HG03139 (cell line): ENCODE measurements around the gene CCL19.
A peak's percentile ranks its signal among the peaks of the same experiment; 100 is the strongest.

Experiments used
- ATAC-seq: cut with Tn5 transposase; IDR thresholded peaks from one replicate; pipeline ENCODE4 v1.9.1; 2021; ENCODE audit not compliant: unreplicated experiment

CCL19 gene

GRCh38 chr9:34701023-34701768, 10.1 kb upstream of the CCL19 start:
- no peak for ATAC-seq

GRCh38 chr9:34694811-34695210, 3.7 kb upstream of the CCL19 start:
- no peak for ATAC-seq

GRCh38 chr9:34693560-34693959, 2.5 kb upstream of the CCL19 start:
- ATAC-seq = no peak

- ATAC-seq = no peak
These were observed 850 bp upstream of the CCL19 start for GRCh38 chr9:34691936-34692315.

GRCh38 chr9:34689512-34689911, 1.6 kb downstream of the CCL19 start:
- ATAC-seq = no peak

- ATAC-seq = no peak
These were observed 2.0 kb downstream of the CCL19 start for GRCh38 chr9:34689116-34689470.

- ATAC-seq = no peak
These were observed 2.6 kb downstream of the CCL19 start for GRCh38 chr9:34688329-34689115.

GRCh38 chr9:34687276-34688030, 3.6 kb downstream of the CCL19 start:
- no peak for ATAC-seq

GRCh38 chr9:34686732-34687131, 4.3 kb downstream of the CCL19 start:
- no peak for ATAC-seq

- ATAC-seq = no peak
These were observed 4.8 kb downstream of the CCL19 start for GRCh38 chr9:34686231-34686630.

- no peak for ATAC-seq
These were observed 5.5 kb downstream of the CCL19 start for GRCh38 chr9:34685591-34685990.

- no peak for ATAC-seq
These were observed 6.3 kb downstream of the CCL19 start for GRCh38 chr9:34684816-34685215.

GRCh38 chr9:34684145-34684544, 6.9 kb downstream of the CCL19 start:
- no peak for ATAC-seq

- ATAC-seq = no peak
These were observed 15.2 kb downstream of the CCL19 start for GRCh38 chr9:34675869-34676268.

- no peak for ATAC-seq
These were observed 15.9 kb downstream of the CCL19 start for GRCh38 chr9:34675048-34675714.

- no peak for ATAC-seq
These were observed 16.6 kb downstream of the CCL19 start for GRCh38 chr9:34674440-34674839.

GRCh38 chr9:34671307-34671706, 19.8 kb downstream of the CCL19 start:
- no peak for ATAC-seq

GRCh38 chr9:34669809-34670562, 21.1 kb downstream of the CCL19 start:
- ATAC-seq = no peak

GRCh38 chr9:34665381-34666250, 25.5 kb downstream of the CCL19 start:
- ATAC-seq = peak; percentile 57

GRCh38 chr9:34665067-34665380, 26.1 kb downstream of the CCL19 start:
- peak; percentile 14 for ATAC-seq
